Posterior cingulate gyrus (tissue), 11 donors: ENCODE results near the gene GALNT4.

Experiments used
- DNase-seq, 10 donors: peaks; one replicate each; pipeline versions ENCODE4 v3.0.0 to v3.0.0-alpha.2; 2020 to 2021; ENCODE audit warnings: mixed read lengths in 3 of 10
- intact Hi-C: fragments of 100-400 bp; cut with DNase I; formaldehyde crosslinking; loops from one replicate; pipeline ENCODE4 v1.15.1; 2023

GALNT4 gene

DNA sequence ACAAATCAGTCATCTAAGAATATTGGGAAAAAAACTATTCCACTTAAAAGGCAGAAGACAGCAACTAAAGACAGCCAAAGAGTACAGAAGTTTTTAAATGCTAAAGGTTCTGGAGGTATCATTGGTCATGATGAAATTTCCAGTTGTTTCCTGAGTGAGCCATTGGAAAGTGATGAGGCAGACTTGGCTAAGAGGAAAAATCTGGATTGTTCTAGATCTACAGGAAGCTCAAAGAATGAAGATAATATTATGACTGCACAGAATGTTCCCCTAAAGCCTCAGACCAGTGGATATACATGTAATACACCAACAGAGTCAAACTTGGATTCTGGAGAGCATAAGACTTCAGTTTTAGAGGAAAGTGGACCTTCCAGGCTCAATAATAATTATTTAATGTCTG is 22.8 kb downstream of the GALNT4 start:
- no peak for DNase-seq
- intact Hi-C loops: no loop called here

DNA sequence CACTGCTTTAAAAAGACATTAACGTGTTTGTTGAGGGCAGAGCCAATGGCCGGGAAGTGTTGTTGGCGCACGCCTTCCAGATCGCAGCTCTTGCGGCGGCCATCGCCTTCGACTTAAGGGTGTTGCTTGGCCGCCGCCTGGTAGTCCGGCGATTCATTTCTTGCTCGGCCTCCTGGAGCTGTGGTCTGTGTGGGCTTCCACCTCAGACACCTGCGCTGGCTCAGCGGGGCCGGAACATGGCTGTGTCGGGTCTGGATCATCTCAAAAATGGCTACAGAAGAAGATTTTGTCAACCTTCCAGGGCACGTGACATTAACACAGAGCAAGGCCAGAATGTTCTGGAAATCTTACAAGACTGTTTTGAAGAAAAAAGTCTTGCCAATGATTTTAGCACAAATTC is 24.7 kb downstream of the GALNT4 start:
- peak in 1 of 10 donors; percentile 71 for DNase-seq
- intact Hi-C loops: no loop called here

DNA sequence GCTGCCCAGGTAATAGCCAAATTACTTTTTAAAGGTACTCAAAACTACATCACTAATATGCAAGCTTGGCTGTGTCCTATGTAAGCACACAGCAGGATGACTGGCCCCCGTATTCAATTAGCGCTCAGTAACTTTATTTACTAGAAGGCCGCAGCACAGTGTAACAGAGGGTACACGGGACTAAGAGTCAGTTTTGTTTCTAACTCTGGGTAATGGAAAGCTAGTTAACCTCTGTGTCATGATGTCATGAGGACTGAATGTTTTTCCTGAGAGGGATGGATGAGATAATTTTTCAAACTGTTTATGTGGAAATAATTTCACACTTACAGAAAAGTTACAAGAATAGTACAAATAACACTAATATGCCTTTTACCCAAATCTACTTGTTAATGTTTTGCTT is 27.1 kb downstream of the GALNT4 start:
- DNase-seq: no peak
- intact Hi-C loops: no loop called here

DNA sequence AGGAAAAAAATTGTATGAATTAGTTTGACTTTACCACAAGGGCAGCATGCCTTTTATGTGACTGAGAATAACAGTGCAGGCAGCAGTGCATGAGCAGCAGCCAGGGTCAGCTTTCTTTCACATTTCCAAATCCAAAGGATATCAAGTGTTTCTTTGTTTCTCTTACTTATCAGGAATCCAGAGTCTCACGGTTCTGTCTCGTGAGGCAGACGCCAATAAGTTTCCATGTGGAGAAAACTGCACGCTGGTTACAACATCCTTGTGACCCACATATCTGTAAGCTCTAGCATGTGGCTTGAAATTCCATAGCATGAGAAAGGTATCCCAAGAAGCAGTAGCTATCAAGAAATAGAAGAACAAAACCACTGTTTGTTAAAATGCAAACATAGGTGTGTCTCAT is 27.6 kb downstream of the GALNT4 start:
- DNase-seq: no peak
- intact Hi-C loops: no loop called here

DNA sequence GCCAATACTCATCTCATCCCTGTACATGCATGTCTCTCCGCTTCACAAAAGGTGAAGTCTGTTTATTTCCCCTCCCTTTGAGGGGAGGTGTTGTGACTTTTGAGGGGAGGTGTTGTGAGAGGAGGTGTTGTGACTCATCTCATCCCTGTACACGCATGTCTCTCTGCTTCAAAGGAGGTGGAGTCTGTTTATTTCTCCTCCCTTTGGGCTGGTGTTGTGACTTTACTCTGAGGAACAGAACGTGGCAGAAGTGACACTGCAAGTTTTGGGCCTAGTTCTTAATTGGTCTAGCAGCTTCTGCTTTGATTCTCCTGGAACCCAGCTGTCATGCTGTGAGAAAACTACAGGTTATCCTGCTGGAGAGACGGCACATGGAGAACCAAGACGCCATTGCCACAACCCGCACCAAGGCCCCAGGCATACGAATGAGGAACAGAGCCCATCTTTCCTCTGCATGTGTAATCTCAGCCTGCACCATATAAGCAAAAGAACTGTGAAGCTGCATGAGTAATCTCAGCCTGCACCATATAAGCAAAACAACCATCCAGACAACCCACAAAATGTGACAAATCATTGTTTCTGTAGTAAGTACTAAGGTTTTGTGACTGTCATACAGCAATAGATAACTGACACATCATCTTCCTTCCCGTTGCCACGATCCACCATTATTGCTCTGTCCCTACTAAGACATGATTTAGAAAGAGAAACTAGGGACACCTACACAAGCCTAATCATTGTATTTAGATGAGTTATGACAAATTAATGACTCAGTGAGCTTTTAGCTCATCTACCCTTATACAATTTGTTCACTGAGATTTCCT is 30.0 kb downstream of the GALNT4 start:
- intact Hi-C loops: no loop called here
- no peak for DNase-seq

DNA sequence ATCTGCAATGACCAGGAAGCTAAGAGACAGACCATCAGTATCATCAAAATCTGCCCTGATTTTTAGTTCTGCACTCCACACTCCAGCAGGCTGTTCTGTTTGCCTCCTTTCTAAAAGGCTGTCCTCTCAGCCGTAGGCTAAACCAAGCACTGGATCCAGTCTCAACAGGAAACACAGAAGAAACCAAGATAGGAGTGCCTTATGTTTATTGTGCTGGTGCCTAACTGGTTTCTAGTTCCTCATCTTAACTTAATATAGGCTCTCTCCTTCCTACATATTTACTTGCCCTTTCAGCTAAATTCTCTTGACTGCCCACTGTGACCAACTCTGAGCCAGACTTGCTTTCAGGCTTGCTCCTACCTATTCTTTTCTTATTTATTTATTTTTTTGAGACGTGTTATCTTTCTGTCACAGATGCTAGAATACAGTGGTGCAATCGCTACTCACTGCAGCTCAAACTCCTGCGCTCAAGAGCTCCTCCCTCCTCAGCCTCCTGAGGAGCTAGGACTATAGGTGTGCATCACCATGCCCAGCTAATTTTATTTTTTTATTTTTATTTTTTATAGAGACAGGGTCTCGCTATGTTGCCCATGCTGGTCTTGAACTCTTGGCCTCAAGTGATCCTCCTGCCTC is 30.8 kb downstream of the GALNT4 start:
- intact Hi-C loops: no loop called here
- no peak for DNase-seq

DNA sequence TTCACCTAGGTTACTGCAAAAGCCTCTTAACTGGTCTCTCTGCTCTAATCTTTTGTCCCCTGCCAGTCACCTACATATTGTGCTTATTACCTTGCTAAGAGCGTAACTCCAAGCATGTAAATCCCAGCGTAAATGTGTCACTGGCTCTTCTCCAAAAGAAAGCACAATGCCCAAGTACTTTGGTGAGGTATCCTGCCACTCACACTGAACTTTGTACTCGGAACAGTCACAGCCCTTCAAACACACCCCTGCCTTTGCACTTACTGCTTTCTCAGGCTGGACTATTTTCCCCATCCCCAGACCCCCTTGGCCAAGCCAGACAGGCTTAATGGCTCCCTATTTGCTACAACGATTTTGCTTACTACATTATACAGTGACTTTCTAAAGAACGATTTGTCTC is 31.7 kb downstream of the GALNT4 start:
- intact Hi-C loops: no loop called here
- no peak for DNase-seq

DNA sequence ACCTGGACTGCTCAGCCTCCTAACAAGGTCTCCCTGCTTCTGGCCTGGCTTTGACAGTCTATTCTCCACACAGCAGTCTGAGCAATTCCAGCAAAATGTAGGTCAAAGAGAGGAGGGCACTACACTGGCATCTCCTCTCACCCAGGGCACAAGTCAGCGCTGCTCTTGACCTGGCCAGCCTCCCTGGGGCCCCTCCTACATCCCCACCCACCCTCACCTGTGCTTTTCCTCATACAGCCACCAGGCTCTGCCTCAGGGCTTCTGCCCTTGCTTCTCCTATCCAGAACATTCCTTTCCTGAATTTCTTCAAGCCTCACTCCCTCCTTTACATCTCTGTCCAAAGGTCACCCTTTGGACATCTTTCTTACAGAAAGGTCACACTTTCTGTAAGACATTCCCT is 33.7 kb downstream of the GALNT4 start:
- intact Hi-C loops: no loop called here
- DNase-seq: no peak

DNA sequence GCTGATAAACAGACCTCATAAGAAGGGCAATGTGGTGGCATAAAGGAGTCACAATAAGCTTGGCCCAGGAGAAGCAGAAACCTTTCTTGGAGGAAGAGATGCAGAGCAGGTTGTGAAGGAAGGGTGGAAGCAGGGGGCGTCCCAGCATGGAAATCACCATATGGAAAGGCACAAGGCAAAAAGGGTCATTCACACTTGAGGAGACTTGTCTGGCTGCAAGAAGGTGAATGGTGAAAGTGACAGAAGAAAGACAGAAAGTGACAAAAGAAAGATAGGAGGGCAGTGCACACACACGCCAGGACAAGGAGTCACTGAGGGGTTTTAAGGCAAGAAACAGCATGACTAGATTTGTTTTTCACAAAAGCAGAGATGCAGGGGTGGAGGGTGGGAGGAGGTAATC is 38.3 kb downstream of the GALNT4 start:
- DNase-seq: no peak
- intact Hi-C loops: no loop called here

DNA sequence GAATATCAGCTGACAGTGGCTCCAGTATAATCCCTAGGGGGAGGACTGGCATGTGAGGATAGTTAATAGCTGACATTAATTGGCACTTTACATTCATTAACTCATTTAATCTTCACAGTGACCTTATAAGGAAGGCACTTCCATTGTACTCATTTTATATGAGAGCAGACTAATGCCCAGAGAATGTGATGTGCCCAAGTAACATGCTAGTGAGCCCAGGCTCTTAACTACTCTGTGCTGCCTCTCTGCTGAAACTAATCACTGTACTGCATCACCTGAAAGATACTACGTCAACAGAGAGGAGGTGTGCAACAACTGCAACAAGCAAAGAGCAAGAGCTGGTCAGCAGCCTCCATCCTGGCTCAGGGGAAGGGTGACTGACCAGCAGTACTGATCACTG is 40.1 kb downstream of the GALNT4 start:
- peak in 1 of 10 donors; percentile 59 for DNase-seq
- intact Hi-C loops: no loop called here

DNA sequence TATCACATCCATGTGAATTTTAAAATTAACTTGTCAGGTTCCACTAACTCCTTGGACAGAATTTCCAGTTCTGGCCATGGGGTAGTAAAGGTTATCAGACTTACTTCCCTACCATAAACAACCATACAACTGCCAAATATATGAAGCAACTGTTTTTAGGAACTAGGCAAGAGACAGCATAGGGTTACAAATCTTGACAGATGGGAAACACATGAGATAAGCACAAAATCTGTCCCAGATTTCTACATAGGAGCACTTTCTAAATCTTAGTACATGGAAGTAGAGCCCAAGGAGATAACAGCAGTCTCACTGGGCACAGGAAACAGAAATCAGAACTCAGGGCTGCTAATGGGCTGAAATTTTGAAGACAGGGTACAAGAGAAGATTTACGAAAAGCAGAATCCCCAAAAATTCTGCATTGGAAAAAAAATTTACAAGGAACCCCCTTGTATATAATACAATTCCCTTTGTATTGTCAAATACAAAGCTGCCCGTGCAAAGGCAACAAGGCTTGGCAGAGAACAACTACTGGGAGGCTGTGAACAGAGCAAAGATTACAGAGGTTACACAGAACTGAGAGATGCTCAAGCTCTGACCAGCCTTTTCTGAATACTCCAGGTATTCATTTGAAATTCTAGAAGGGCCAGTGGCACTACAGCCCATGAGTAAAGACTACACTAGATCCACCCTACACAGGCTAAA is 43.2 kb downstream of the GALNT4 start:
- DNase-seq: peak in 2 of 10 donors; percentile 42 to 72
- intact Hi-C loops: no loop called here

DNA sequence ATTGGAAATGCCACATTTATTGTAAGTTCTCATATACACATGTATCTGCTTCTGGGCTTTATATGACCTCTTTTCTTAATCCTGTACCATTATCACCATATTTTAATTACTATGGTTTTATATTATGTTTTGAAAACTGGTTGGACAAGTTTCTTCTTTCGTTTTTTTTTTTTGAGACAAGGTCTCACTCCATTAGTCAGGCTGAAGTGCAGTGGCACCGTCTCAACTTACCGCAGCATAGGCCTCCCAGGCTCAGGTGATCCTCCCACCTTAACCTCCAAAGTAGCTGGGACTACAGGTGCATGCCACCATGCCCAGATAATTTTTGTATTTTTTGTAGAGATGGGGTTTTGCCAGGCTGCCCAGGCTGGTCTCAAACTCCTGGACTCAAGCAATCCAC is 44.6 kb downstream of the GALNT4 start:
- no peak for DNase-seq
- intact Hi-C loops: no loop called here

DNA sequence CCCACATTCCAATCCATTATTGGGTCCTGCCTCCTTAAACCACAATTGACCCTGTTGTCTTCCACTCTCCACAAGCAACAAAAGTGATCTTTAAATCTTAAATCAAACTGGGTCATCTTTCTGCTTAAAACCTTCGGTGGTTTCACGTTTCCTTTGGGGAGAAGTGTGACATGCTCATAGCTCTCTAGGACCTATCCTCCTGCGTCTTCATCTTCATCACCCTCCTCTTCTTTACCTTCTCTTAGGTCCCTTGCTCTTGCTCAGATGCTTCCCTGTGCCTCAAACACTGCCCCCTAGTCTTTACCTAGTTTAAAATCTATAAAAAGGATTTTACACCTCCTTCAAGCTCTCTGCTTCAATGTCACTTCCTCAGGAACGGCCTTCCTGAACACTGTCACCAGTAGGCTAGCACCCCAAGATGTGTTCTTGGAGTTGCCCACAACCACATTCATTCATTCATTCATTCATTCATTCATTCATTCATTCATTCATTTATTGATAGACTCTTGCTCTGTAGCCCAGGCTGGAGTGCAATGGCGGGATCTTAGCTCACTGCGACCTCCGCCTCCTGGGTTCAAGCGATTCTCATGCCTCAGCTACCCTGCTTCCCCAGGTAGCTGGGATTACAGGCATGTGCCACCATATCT is 46.8 kb downstream of the GALNT4 start:
- no peak for DNase-seq
- intact Hi-C loops: no loop called here

DNA sequence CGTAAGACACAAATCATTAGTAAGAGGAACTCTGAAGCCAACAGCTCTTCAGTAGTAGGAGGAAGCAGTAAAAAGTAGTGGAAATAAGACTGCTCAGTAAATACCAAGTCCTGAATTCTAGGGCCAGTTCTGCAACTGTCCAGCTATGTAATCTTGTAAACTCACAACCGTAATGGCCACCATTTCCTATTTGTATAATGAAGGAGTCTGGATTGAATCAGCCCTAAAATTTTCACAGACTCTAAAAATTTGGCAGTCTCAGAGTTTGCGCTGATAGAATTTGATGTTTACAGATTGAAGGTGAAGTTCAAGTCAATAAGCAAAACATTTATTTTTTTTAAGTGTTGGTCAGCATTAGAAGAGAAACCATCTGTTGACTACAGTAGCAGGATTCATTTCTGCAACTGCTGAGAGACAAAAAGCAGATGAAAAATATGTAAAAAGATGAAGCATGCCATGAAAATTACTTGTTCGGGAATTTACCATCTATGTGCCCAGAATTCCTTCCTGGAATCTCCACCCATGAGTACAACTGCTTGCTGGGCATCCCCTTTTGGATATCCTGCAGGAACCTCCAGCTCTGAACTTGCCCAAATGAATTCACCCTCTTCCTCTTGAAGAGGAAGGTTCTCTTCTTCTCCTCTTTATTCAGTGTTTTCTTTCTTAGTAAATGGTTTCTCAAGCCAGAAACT is 47.5 kb downstream of the GALNT4 start:
- intact Hi-C loops: no loop called here
- no peak for DNase-seq

DNA sequence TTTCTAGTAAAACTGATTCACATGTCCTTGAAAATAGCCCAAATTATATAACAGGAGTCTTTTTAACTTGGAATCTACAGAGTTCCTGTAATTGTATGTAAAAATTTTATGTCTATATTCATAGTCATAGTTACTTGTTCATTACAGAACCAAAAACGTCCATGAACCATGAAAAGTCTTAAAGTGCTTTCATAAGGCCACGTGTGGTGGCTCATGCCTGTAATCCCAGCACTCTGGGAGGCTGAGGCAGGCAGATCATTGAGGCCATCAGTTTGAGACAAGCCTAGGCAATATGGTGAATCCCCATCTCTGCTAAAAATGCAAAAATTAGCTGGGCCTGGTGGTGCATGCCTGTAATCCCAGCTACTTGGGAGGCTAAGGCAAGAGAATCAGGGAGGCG is 48.4 kb downstream of the GALNT4 start:
- DNase-seq: no peak
- intact Hi-C loops: no loop called here

DNA sequence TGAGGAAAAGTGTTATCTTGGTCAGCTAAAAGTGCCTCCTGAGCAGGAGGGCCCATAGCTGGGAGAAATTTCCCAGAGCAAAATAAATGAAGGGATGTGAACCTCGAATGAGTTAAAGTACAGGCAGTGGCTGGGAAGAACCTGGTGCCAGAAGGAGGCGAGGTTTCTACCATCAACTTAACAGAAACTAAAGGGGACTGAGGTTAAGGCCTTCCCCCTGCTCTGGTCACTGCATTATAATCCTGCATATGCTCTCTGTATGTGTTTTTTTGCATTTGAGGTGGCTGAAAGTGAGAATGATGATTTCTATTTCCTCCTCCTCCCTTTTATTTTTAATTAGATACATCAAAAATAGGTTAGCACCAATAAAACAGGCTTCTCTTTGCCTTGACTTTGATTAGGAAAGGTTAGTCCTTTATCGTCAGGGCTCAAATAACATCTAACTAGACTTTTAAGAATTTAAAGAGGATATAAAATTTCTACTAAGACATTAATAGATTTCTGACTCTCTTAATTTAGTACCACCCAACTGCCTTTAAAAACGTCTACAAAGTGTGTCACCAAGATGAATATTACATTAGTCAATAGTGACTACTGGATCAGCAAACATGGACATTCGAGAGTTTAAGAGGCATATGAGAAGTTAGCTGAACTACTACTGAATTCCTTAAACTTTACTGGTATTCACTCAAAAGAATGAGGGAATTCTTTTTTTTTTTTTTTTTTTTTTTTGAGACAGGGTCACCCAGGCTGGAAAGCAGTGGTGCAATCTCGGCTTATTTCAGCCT is 49.2 kb downstream of the GALNT4 start:
- no peak for DNase-seq
- intact Hi-C loops: no loop called here

DNA sequence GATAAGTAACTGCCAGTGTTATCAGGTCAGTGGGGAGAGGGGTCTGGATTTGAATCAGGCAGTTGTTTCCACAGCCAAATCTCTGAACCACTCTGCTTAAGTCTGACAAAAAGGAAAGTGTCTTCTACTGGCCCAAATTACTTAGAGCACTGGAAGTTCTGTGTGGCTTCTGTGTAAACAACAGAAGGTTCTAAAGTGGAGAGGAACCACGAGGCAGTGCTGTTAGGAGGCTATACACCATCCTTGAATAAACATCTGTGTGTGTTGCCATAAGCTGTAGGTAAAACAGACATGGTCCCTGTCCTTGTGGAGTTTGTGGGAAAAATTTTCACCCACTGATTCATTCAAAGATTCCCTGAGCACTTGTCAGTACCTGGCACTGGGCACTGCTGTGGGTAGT is 50.0 kb downstream of the GALNT4 start:
- DNase-seq: no peak
- intact Hi-C loops: loop anchor here (5.0 kb wide), 1 partner anchor 233 kb away; the partner anchor contains the start of gene ATP2B1
